Activated T-helper 17 cell treated with anti-CD3 and anti-CD28 coated beads, Interleukin-2, amount 50 U/mL, for 72 hours (primary cell): ENCODE data around the gene AUP1. TPM values are rescaled to one million over a fixed set of nuclear protein-coding genes. Genes with fewer than 3 reads are reported as not detected.

Experiments used
- ATAC-seq: fragments of 150-1000 bp; cut with Tn5 transposase; replicated peaks from 2 replicates; pipeline ENCODE4 v1.10.0; 2021; ENCODE audit warnings: mild to moderate bottlenecking, moderate library complexity
- H3K27ac Mint-ChIP-seq: one replicate; pipeline ENCODE4 v1.8.0; 2022; ENCODE audit warnings: mixed read lengths
- H3K27me3 Mint-ChIP-seq: one replicate; pipeline ENCODE4 v1.8.0; 2022; ENCODE audit warnings: mixed read lengths
- H3K36me3 Mint-ChIP-seq: one replicate; pipeline ENCODE4 v1.8.0; 2022; ENCODE audit warnings: low read depth, mild to moderate bottlenecking, mixed read lengths
- H3K4me1 Mint-ChIP-seq: one replicate; pipeline ENCODE4 v1.8.0; 2022; ENCODE audit warnings: mixed read lengths
- H3K4me3 Mint-ChIP-seq: one replicate; pipeline ENCODE4 v1.8.0; 2022; ENCODE audit warnings: mild to moderate bottlenecking, mixed read lengths
- H3K9me3 Mint-ChIP-seq: one replicate; pipeline ENCODE4 v1.8.0; 2022; ENCODE audit warnings: mixed read lengths
- total RNA-seq, 2 donors: library from RNA; stranded (reverse); gene quantifications; one replicate each; pipeline ENCODE4 v1.2.3, GENCODE V29; 2022

AUP1 gene
- total RNA-seq, 2 donors from 2014 or later = 72.2 to 116 TPM

- Mint-ChIP-seq H3K36me3 (peaks cover 23% of the 10 kb centered on the region), H3K4me3 (peak overlapping the region; percentile 20), H3K27me3 (peaks cover 28% of the 10 kb centered on the region), H3K4me1 (peaks cover 9% of the 10 kb centered on the region), H3K27ac (peak overlapping the region; percentile 11), H3K9me3 (no peaks in the 10 kb centered on the region)
- ATAC-seq = no peak
Measured at GRCh38 chr2:74551942-74552913, 22.7 kb upstream of the AUP1 start.

- Mint-ChIP-seq H3K9me3 (no peaks in the 10 kb centered on the region), H3K4me3 (no peak overlapping the region), H3K4me1 (peaks cover 9% of the 10 kb centered on the region), H3K27ac (no peak overlapping the region), H3K27me3 (peaks cover 30% of the 10 kb centered on the region), H3K36me3 (peaks cover 16% of the 10 kb centered on the region)
- ATAC-seq = no peak
Measured at GRCh38 chr2:74551530-74551929, 22.0 kb upstream of the AUP1 start.

DNA sequence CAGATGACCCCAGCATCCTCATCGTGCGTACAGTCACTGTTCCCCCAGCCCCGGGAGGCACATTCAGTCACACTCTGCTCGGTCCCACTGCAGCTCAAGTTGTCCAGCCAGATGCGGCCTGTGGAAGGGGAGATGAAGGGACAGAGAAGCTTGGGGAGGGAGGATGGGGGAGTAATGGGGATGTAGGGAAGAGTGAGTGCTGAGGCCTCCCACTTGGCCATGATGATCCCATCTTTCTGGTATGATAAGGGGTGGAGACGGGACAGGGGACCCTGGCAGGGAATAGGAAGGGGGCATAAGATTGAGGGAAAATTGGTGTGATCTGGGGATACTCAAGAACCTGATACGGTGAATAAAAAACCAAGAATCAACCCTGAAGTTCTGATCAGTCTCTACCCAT is 20.7 kb upstream of the AUP1 start:
- Mint-ChIP-seq H3K4me1 (peaks cover 9% of the 10 kb centered on the region), H3K4me3 (peak overlapping the region; percentile 59), H3K27me3 (peaks cover 36% of the 10 kb centered on the region), H3K9me3 (no peaks in the 10 kb centered on the region), H3K36me3 (peaks cover 8% of the 10 kb centered on the region), H3K27ac (no peak overlapping the region)
- ATAC-seq = no peak

DNA sequence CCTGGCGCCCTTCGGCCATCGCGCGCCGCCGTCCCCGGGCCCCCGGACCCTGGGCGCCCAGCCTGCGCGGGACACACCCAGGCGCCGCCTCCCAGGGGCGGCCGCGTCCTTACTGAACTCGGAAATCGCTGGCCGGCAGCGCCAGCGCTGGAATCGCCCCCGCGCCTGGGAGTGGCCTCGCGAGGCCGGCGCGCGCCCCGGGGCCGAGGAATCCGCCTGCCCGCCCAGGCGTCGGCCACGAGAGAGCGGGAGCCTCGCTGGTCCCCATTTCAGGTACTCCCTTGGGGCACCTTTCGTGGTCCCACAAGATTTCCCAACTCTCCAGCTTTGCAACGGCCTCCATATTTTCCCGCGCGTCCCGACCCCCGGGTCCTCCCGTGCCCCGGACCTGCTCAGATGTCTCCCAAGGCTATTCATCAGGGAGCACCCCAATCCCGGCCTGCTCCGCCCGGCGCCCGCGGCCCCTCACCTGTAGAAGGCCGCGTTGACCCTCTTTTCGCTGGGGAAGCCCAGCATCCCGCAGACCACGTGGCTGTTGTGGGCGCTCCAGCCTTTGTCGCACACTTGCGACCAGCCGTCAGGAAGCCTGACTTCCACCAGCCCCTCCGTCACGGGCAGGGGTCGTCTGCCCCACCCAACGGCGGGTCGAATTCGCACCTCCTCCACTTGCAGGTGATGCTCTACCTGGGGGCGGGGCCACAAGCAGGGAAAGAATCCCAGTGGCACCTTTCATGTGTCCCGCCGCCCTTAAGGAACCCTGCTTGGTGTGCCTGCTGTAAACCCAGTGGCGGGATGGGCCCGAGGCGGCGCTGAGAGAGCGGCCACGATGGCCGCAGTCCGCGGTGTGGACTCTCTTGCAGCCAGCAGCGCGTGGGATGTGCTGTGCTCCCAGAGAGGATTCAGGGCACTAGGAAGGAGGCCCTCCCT is 19.7 kb upstream of the AUP1 start:
- peaks cover 9% of the 10 kb centered on the region for H3K4me1 Mint-ChIP-seq
- no peaks in the 10 kb centered on the region for H3K36me3 Mint-ChIP-seq
- no peak overlapping the region for H3K27ac Mint-ChIP-seq
- H3K4me3 Mint-ChIP-seq = peak overlapping the region; percentile 73
- peak; percentile 87 for ATAC-seq
- peaks cover 36% of the 10 kb centered on the region for H3K27me3 Mint-ChIP-seq
- H3K9me3 Mint-ChIP-seq = no peaks in the 10 kb centered on the region

DNA sequence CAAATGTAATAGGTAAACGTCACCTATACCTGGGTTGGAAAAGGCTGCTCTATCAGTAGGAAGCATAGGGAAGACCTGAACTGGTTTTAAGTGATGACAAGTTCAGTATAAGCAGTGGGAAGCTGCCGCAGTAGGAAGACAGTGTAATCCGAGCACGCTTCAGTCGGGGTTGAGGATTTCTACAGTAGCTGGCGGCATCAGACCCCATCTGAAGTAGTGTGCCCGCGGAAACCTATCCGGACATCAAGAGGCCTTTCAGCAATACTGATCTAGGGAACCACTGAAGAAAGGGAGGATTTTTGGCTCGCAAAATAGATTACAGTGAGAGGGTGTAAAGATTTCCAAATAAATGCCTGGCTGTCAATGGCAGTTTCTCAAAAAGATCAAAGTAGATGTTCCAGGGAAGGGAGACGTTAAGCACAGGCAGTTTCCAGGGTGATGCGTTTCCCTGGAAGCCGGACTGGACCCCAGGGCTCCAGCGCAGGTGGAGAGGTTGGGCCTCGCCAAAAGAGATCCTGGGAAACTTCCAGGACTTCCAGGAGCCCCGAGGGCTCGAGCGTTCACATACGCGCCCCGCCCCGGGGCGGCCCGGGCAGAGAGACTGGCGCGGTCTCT is 18.9 kb upstream of the AUP1 start:
- Mint-ChIP-seq H3K27ac (no peak overlapping the region), H3K36me3 (no peaks in the 10 kb centered on the region), H3K9me3 (no peaks in the 10 kb centered on the region), H3K27me3 (peaks cover 36% of the 10 kb centered on the region), H3K4me1 (peaks cover 9% of the 10 kb centered on the region), H3K4me3 (peak overlapping the region; percentile 73)
- no peak for ATAC-seq

DNA sequence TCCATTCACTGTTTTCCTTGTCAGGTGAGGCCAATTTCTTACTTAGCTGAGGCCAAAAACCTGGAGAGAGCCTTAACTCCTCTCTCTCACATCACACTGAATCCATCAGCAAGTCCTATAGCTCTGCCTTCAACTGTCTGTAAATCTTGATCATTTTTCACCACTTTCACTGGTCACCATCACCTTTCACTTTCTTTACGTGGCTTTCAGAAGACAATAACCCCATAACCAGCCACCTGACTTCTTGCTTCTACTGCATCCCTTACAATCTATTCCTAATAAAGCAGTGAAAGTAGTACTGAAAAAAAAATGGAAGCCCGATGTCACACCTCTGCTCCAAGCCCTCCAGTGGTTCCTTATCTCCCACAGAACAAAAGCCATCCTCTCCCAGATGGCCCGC is 16.5 kb upstream of the AUP1 start:
- no peak overlapping the region for H3K27ac Mint-ChIP-seq
- peaks cover 39% of the 10 kb centered on the region for H3K27me3 Mint-ChIP-seq
- H3K36me3 Mint-ChIP-seq = no peaks in the 10 kb centered on the region
- no peak for ATAC-seq
- H3K4me1 Mint-ChIP-seq = peaks cover 4% of the 10 kb centered on the region
- H3K9me3 Mint-ChIP-seq = no peaks in the 10 kb centered on the region
- no peak overlapping the region for H3K4me3 Mint-ChIP-seq

GRCh38 chr2:74544634-74545033 is 15.1 kb upstream of the AUP1 start:
- Mint-ChIP-seq H3K4me3 (no peak overlapping the region), H3K27me3 (peaks cover 32% of the 10 kb centered on the region), H3K36me3 (no peaks in the 10 kb centered on the region), H3K4me1 (peaks cover 4% of the 10 kb centered on the region), H3K27ac (no peak overlapping the region), H3K9me3 (no peaks in the 10 kb centered on the region)
- no peak for ATAC-seq

GRCh38 chr2:74542978-74543377 is 13.5 kb upstream of the AUP1 start:
- no peak for ATAC-seq
- Mint-ChIP-seq H3K36me3 (no peaks in the 10 kb centered on the region), H3K9me3 (no peaks in the 10 kb centered on the region), H3K4me3 (no peak overlapping the region), H3K27ac (no peak overlapping the region), H3K4me1 (no peaks in the 10 kb centered on the region), H3K27me3 (peaks cover 40% of the 10 kb centered on the region)

DNA sequence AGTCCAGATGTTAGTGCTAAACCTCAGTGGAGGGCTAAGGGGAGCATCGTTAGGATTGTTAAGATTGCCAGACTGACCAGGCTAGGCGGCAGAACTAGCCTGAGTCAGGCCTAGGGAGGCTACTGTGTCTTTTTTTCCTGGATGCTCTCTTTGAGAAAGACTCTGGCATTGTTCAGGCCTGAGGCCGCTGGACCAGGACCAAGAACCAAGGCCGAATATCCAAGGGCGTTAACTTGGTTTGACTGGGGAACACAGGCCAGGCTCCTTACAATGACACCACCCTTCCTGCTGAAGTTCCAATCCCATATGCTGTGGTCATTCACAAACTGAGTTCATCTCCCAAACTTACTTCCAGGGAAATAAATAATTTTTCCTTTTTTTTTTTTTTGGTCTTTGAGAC is 10.8 kb upstream of the AUP1 start:
- Mint-ChIP-seq H3K4me1 (no peaks in the 10 kb centered on the region), H3K4me3 (no peak overlapping the region), H3K36me3 (no peaks in the 10 kb centered on the region), H3K9me3 (no peaks in the 10 kb centered on the region), H3K27me3 (peaks cover 39% of the 10 kb centered on the region), H3K27ac (no peak overlapping the region)
- ATAC-seq = no peak

DNA sequence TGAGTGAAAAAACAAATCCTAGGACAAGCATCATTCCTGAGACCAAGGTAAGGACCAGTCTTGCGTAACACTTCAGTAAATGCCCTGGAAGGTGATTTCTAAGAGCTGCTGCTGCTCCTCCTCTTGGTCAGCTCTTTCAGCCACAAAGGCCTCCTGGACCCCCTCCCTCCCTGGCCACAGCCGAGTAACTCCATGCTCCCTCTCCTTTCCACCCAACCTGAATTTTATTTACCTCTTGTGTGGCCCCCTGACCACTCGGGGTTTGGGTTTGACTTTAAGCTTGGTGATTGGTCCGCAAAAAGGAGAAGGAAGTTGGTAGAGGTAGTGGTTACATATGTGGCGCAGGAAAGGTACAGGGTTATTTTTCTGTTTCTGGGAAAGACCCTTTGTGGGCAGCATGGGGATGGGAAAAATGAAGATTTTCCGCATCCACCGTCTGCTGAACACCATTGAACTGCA is 9.4 kb upstream of the AUP1 start:
- ATAC-seq = no peak
- no peak overlapping the region for H3K27ac Mint-ChIP-seq
- no peaks in the 10 kb centered on the region for H3K4me1 Mint-ChIP-seq
- no peaks in the 10 kb centered on the region for H3K9me3 Mint-ChIP-seq
- peaks cover 39% of the 10 kb centered on the region for H3K27me3 Mint-ChIP-seq
- H3K36me3 Mint-ChIP-seq = no peaks in the 10 kb centered on the region
- H3K4me3 Mint-ChIP-seq = no peak overlapping the region

DNA sequence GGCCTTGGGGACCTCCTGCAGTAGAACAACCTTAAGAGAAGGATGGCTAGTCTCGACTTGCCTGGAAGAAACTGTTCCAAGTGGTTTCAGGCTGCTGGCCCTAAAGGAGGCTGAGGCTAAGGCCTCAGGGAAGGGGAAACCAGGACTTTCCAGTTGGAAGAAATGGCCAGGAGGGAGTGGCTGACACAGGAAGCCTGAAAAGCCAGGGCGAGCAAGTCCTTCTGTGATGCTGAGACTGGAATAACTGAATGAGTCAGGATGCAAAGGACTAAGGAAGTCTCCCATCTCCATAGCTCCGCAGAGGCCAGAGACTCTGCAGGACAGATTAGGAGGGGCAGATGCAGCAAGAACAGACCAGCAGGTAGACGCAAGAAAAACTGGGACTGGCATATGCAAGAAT is 7.6 kb upstream of the AUP1 start:
- Mint-ChIP-seq H3K27ac (no peak overlapping the region), H3K4me1 (peaks cover 3% of the 10 kb centered on the region), H3K27me3 (peaks cover 30% of the 10 kb centered on the region), H3K4me3 (no peak overlapping the region), H3K36me3 (peaks cover 8% of the 10 kb centered on the region), H3K9me3 (no peaks in the 10 kb centered on the region)
- no peak for ATAC-seq

- no peaks in the 10 kb centered on the region for H3K9me3 Mint-ChIP-seq
- H3K36me3 Mint-ChIP-seq = peaks cover 16% of the 10 kb centered on the region
- ATAC-seq = no peak
- peaks cover 9% of the 10 kb centered on the region for H3K4me1 Mint-ChIP-seq
- no peak overlapping the region for H3K4me3 Mint-ChIP-seq
- no peak overlapping the region for H3K27ac Mint-ChIP-seq
- peaks cover 29% of the 10 kb centered on the region for H3K27me3 Mint-ChIP-seq
Measured at GRCh38 chr2:74536166-74536950, 6.9 kb upstream of the AUP1 start.

DNA sequence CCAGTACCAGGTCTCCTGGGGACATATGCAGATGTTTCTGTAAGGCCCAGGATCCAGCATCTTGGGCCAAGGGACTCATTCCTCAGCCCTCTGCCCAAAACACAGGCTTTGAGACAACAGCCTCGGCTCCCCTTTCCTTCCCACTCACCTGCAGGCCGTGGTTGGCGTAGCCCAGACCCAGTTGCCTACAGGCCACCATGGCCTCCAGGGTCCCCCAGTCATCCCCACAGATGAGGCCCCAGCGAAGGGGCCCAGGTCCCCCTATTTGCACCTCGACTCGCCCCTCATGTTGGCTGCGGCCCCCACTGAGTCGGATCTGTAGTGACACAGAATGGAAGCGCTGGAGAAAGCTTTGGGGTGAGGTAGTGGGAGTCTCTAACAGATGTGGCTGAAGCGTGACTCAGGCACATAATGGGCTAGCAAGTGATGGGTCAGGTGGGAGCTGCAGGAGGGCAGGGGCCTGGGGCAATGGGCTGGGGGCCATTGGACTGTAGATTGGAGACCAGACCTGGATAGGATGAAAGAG is 6.0 kb upstream of the AUP1 start:
- H3K9me3 Mint-ChIP-seq = no peaks in the 10 kb centered on the region
- H3K27ac Mint-ChIP-seq = no peak overlapping the region
- H3K4me1 Mint-ChIP-seq = peaks cover 17% of the 10 kb centered on the region
- H3K36me3 Mint-ChIP-seq = peaks cover 24% of the 10 kb centered on the region
- H3K4me3 Mint-ChIP-seq = no peak overlapping the region
- no peak for ATAC-seq
- peaks cover 26% of the 10 kb centered on the region for H3K27me3 Mint-ChIP-seq
